HG03060 (cell line): ENCODE results near the gene NLRP1.

ENCODE experiments used
- ATAC-seq: cut with Tn5 transposase; IDR thresholded peaks from one replicate; pipeline ENCODE4 v1.9.1; 2021; ENCODE audit warnings: low read depth, moderate number of reproducible peaks; ENCODE audit not compliant: unreplicated experiment

Gene NLRP1

GRCh38 chr17:5558815-5559785 lies 25.2 kb downstream of the NLRP1 start:
- ATAC-seq: no peak

- no peak for ATAC-seq
These were observed 26.3 kb downstream of the NLRP1 start for GRCh38 chr17:5557990-5558389.

GRCh38 chr17:5557485-5557884 lies 26.8 kb downstream of the NLRP1 start:
- ATAC-seq: no peak

GRCh38 chr17:5555254-5555653 lies 29.1 kb downstream of the NLRP1 start:
- ATAC-seq: no peak

- no peak for ATAC-seq
These were observed 30.8 kb downstream of the NLRP1 start for GRCh38 chr17:5553479-5553878.

- ATAC-seq: no peak
These were observed 31.5 kb downstream of the NLRP1 start for GRCh38 chr17:5552841-5553240.

- no peak for ATAC-seq
These were observed 39.0 kb downstream of the NLRP1 start for GRCh38 chr17:5545051-5545987.

- no peak for ATAC-seq
These were observed 40.2 kb downstream of the NLRP1 start for GRCh38 chr17:5544115-5544514.

GRCh38 chr17:5541610-5542202 lies 42.6 kb downstream of the NLRP1 start:
- ATAC-seq: no peak

- ATAC-seq: no peak
These were observed 44.0 kb downstream of the NLRP1 start for GRCh38 chr17:5540321-5540720.

GRCh38 chr17:5539286-5539685 lies 45.0 kb downstream of the NLRP1 start:
- no peak for ATAC-seq

- ATAC-seq: no peak
These were observed 47.3 kb downstream of the NLRP1 start for GRCh38 chr17:5536866-5537650.

GRCh38 chr17:5535436-5535835 lies 48.9 kb downstream of the NLRP1 start:
- ATAC-seq: no peak

GRCh38 chr17:5533486-5534315 lies 50.6 kb downstream of the NLRP1 start:
- ATAC-seq: no peak

GRCh38 chr17:5532581-5532980 lies 51.7 kb downstream of the NLRP1 start:
- no peak for ATAC-seq

GRCh38 chr17:5531085-5531418 lies 53.3 kb downstream of the NLRP1 start:
- ATAC-seq: no peak

GRCh38 chr17:5530265-5531084 lies 53.8 kb downstream of the NLRP1 start:
- ATAC-seq: no peak

- ATAC-seq: no peak
These were observed 56.6 kb downstream of the NLRP1 start for GRCh38 chr17:5527601-5528250.
